ENCODE data around the gene SPINK14.

- TF ChIP-seq CTCF (IDR thresholded peaks at IDR 0.05) (no peak), POLR2A (IDR thresholded peaks at IDR 0.05) (no peak)
These were observed 46.4 kb downstream of the SPINK14 start for GRCh38 chr5:148214665-148215185.
